Fibroblast of skin of abdomen (primary cell): Measurements from ENCODE around the gene RYR2.
A peak's percentile ranks its signal among the peaks of the same experiment; 100 is the strongest.
"Not testable (repeated sequence)": the region's sequence is repeated elsewhere in the genome, so short reads cannot be mapped to it uniquely, and the experiment has no call there.

Source experiments
- DNase-seq: peaks from one replicate; pipeline ENCODE4 v3.0.0-alpha.2; 2013

RYR2 gene

GRCh38 chr1:237811633-237812032, 769.6 kb downstream of the RYR2 start:
- no peak for DNase-seq

- no peak for DNase-seq
Observed at GRCh38 chr1:237812061-237812460, 770.1 kb downstream of the RYR2 start.

GRCh38 chr1:237814319-237814924, 772.4 kb downstream of the RYR2 start:
- peak; percentile 15 for DNase-seq

GRCh38 chr1:237817277-237817676, 775.3 kb downstream of the RYR2 start:
- peak; percentile 25 for DNase-seq

DNA sequence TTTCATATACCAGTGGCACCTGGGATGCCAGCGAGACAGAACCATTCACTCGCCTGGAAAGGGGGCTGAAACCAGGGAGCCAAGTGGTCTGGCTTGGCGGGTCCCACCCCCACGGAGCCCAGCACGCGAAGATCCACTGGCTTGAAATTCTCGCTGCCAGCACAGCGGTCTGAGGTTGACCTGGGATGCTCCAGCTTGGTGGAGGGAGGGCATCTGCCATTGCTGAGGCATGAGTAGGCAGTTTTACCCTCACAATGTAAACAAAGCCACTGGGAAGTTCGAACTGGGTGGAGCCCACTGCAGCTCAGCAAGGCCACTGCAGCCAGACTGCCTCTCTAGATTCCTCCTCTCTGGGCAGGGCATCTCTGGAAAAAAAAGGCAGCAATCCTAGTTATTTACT, 778.6 kb downstream of the RYR2 start:
- DNase-seq = not testable (repeated sequence)

DNA sequence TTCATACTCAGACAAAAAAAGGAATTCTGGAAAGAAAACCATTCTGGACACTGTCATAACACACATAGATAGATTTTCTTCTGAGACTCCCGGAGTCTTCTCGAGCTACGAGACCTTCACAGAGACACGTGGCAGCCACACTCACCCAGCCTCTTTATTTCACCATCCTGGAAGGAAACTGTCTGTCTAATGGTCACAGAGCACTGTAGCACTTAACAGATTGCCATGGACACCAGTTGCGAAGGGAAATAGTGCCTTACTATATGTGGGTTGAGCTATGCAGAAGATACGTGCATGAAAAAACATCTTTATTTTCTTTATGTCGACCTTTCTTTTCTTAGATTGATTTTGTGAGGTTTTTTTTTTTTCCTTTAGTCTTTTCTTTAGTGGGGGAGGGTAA, 790.9 kb downstream of the RYR2 start:
- DNase-seq = no peak

DNA sequence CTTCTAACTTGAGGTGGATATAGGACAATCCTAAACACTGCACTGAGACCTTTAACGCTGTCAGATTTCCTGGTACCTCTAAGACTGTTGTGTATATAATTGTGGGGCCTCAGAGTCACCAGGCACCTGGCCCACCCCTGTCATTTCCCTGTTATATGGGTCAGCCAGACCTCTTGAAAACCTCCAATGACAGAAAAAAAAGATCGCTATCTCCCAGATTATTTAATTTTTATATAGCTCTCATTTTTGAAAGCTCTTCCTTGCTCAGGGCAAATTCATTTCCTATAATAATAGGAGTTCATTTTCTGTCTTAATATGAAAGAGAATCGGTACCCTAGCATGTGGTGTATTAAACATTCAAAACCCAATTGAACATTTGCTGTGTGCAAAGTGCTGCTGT, 792.1 kb downstream of the RYR2 start:
- no peak for DNase-seq

GRCh38 chr1:237834461-237834860, 792.5 kb downstream of the RYR2 start:
- no peak for DNase-seq

DNA sequence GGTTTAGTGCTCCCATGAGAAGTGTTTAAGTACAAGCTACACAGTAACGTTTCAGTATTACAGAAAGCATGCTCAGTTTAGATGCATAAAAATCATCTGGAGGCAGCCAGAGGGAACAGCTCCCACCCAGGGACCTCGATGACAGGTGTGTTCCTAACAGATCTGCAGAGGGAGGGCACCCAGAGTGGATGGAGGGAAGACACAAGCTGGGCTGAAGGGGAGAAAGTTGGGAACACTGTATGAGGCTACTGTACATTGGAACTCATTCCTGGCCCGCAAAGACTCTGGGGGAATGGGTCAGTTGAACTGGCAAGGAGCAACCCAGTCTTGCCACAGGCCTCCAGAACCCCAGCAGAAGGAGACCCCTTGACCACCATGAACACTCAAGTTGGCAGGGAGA, 796.3 kb downstream of the RYR2 start:
- no peak for DNase-seq

- no peak for DNase-seq
Observed at GRCh38 chr1:237838904-237839534, 797.0 kb downstream of the RYR2 start.

- no peak for DNase-seq
Observed at GRCh38 chr1:237841485-237841884, 799.5 kb downstream of the RYR2 start.

- DNase-seq = not testable (repeated sequence)
Observed at GRCh38 chr1:237843516-237843915, 801.5 kb downstream of the RYR2 start.

DNA sequence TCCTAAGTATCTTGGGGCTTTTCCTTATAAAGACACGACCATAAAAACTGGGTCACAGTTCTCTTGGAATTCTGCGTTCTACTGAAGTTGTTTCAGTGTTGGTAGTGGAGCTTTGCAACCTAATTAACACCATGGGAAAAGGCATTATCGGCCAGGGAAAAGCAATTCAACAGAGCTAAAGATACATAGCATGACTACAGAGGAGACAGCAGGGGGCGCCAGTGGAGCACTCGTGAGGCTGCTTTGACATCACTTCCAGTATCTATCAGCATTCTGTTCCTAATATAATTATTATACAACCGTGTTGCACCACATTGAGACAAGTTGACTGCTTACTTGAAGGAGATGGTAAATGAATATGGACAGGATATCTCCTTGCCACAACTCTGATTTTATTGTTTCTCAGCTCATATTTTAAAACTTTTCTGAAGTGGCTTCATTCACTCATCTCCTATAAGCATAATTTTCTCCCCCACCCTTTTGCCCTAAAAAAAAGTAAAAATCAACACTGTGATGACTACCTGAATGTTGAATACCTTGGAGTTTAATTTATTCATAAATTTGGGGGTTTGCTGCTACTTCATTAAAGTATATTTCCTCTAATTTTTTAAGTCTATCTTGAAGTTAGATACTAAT, 809.3 kb downstream of the RYR2 start:
- peak; percentile 61 for DNase-seq

GRCh38 chr1:237852342-237852741, 810.4 kb downstream of the RYR2 start:
- no peak for DNase-seq

GRCh38 chr1:237857455-237857854, 815.5 kb downstream of the RYR2 start:
- DNase-seq = no peak

DNA sequence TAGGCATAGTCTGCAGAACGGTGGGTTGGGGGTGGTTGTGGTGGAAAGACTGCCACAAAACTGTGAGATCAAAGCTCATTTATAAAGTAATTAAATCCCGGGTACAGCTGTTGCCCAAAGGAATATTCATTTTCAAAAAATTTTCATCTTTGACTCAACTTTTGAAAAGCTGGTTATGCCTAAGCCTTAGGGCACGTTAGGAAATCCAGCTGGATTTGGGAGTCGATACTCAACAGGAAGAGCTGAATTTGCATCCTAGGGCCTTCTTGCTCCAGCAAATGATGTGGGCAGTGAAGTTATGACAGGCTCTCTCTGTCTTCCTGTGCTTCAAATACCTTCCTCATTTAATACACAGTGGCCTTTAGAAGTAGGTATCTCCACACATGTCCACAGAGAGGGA, 817.0 kb downstream of the RYR2 start:
- DNase-seq = no peak

- no peak for DNase-seq
Observed at GRCh38 chr1:237861944-237862343, 820.0 kb downstream of the RYR2 start.

GRCh38 chr1:237863234-237863633, 821.2 kb downstream of the RYR2 start:
- no peak for DNase-seq

DNA sequence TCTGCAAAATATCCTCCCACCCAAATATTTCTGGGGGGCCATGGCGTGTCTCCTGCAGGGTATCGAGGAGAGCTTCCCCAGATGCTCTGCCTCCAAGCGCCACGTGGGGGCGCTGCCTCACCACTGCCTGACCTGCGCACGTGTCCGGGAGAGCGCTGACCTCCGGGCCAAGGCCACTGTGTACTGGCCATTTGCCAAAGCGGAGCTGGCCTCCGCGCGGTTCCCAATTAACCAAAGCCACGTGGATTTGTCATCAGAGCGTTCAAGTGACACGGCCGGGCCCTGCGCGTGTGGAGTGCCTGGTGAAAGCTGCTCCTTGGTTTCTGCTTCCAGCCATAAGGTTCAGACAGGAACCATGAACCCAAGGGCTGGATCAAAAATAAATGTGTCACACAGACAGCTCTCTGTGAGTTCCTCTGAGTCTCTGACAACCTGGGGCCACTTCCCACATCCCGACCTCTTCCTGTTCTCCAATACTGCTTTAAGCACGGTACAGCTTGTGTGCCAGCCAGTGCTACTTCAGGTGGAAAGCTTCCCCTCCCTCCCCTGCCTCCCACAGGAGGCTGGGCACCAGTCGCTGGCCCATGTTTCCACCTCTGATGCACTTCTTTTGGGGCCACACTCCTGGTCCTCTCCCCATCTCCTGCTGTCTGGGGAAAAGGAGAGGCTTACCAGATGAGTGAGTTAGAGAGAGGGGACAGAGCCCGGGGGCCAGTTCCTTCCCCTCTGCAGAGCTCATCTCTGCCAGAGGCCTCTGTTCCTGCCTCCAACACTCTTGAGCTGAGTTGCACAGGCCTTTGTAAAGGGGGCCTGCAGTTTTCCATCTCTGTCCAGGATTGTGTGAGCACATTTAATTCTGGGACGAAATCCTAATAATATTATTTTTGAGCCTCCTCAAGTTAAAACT, 822.6 kb downstream of the RYR2 start:
- peak; percentile 54 for DNase-seq

GRCh38 chr1:237867380-237867888, 825.5 kb downstream of the RYR2 start:
- DNase-seq = no peak

DNA sequence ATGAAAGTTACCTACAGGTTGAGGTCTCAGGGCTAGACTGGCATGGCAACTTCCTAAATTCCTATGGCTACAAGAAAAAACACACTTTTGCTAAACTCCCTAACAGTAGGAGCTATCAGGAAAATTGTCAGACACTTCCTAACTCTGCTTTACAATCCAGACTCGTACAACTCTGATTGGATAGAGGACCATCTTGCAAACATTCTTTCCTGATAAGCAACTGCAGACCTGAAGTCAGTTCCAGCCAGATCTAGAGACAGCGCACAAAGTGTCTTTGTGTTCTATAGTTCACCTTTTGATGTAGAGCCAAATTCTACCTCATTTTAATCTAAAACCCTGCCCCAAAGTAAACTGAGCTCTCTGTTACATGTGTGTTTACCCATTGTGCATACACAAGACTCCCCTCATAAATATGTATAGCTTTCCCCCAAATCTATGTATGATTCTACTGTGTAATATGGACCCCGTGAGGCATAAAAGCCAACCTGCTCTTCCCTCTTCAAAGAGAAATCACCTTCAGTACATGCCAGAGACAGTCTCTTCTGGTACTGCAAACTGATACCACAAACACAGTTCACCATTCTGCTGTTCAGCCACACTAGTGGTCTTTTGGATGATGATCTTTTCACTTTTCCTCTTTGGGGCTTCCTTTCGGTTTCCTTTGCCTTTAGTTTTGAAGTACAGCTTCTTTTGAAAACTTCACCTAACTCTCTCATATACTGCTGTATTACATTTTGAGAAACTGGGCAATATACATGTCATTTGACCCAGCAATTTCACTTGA, 827.0 kb downstream of the RYR2 start:
- no peak for DNase-seq
